SU-DHL-6 (cell line): Measurements from ENCODE around the gene SPA17.

Source experiments
- EZH2phosphoT487 ChIP-seq: fragments of 200-600 bp; sonication (generic), shearing (Covaris generic); conservative IDR thresholded peaks from 2 replicates; pipeline ENCODE4 v1.6.1; 2018; ENCODE audit warnings: mild to moderate bottlenecking, antibody characterized with exemption, low read length, moderate library complexity, mixed read lengths
- TF ChIP-seq, protein P1 (sequence below): fragments of 200-600 bp; sonication (generic); IDR thresholded peaks from one replicate; pipeline ENCODE4 v1.5.1; 2017; ENCODE audit warnings: antibody characterized with exemption, mild to moderate bottlenecking, low read length, moderate library complexity; ENCODE audit not compliant: insufficient read depth, poor library complexity, severe bottlenecking

DNA sequence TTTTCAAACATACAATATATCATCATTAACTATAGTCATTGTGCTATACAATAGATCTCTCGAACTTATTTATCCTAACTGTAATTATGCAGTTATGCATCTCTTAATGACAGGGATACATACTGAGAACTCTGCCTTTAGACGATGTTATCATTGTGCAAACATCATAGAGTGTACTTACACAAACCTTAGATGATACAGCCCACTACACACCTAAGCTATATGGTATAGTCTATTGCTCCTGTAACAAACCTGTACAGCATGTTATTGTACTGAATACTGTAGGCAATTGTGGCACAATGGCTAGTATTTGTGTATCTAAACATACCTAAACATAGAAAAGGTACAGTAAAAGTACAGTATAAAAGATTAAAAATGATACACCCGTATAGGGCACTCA is 38.7 kb downstream of the SPA17 start:
- TF ChIP-seq, protein P1, sequence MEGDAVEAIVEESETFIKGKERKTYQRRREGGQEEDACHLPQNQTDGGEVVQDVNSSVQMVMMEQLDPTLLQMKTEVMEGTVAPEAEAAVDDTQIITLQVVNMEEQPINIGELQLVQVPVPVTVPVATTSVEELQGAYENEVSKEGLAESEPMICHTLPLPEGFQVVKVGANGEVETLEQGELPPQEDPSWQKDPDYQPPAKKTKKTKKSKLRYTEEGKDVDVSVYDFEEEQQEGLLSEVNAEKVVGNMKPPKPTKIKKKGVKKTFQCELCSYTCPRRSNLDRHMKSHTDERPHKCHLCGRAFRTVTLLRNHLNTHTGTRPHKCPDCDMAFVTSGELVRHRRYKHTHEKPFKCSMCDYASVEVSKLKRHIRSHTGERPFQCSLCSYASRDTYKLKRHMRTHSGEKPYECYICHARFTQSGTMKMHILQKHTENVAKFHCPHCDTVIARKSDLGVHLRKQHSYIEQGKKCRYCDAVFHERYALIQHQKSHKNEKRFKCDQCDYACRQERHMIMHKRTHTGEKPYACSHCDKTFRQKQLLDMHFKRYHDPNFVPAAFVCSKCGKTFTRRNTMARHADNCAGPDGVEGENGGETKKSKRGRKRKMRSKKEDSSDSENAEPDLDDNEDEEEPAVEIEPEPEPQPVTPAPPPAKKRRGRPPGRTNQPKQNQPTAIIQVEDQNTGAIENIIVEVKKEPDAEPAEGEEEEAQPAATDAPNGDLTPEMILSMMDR, result no peak
- TF ChIP-seq EZH2phosphoT487, result no peak
